IMR-90 (cell line): Measurements from ENCODE around the gene CERT1. TPM values are rescaled to one million over a fixed set of nuclear protein-coding genes. Genes with fewer than 3 reads are reported as not detected.
"Not testable (repeated sequence)": the region's sequence is repeated elsewhere in the genome, so short reads cannot be mapped to it uniquely, and the experiment has no call there.

Experiments
- ATAC-seq: fragments of 200-7000 bp; cut with Tn5 transposase; 2 replicates; pipeline ENCODE4 v1.9.1; 2020; ENCODE audit warnings: low read depth, mild to moderate bottlenecking, moderate library complexity
- BruUV-seq: library from RNA; stranded (reverse); fragments of 400-500 nt; replicated peaks from 2 replicates; lab custom pipeline; 2021; lab: Mats Ljungman, UMichigan
- CTCF ChIA-PET: fragments of 300-600 bp; formaldehyde crosslinking; extraction: SDS; loops from one replicate; lab custom pipeline; 2021; ENCODE audit warnings: antibody characterized with exemption; lab: Yijun Ruan, JAX
- POLR2A ChIA-PET: fragments of 300-600 bp; sonication (Branson Sonifier 250); formaldehyde crosslinking; loops from one replicate; lab custom pipeline; 2022; ENCODE audit warnings: antibody characterized with exemption; ENCODE audit not compliant: unreplicated experiment; lab: Charles Lee
- DNase-seq: peaks from one replicate; pipeline ENCODE4 v3.0.0; 2013
- H2AFZ ChIP-seq: replicated peaks from 2 replicates; pipeline ENCODE3; 2013; ENCODE audit warnings: low read length, mild to moderate bottlenecking; ENCODE audit not compliant: poor library complexity
- H2AK5ac ChIP-seq: 2 replicates; pipeline ENCODE4 v1.6.1; 2013; ENCODE audit warnings: low read depth, low read length, inconsistent platforms
- H2AK9ac ChIP-seq: replicated peaks from 2 replicates; pipeline ENCODE3; 2013; ENCODE audit warnings: mild to moderate bottlenecking, low read depth, low read length, moderate library complexity; ENCODE audit not compliant: poor library complexity
- H2BK120ac ChIP-seq: 2 replicates; pipeline ENCODE4 v1.6.1; 2013; ENCODE audit warnings: low read depth, low read length, inconsistent platforms
- H2BK15ac ChIP-seq: 3 replicates; pipeline ENCODE4 v1.6.1; 2013; ENCODE audit warnings: low read depth, low read length, inconsistent platforms
- H2BK20ac ChIP-seq: 2 replicates; pipeline ENCODE4 v1.6.1; 2013; ENCODE audit warnings: low read depth, mild to moderate bottlenecking, inconsistent platforms, low read length, moderate library complexity
- H2BK5ac ChIP-seq: 2 replicates; pipeline ENCODE4 v1.6.1; 2013; ENCODE audit warnings: mild to moderate bottlenecking, low read depth, low read length, inconsistent platforms; ENCODE audit not compliant: poor library complexity, severe bottlenecking
- H3K14ac ChIP-seq: replicated peaks from 2 replicates; pipeline ENCODE4 v1.6.1; 2013; ENCODE audit warnings: low read depth, low read length, inconsistent platforms
- H3K18ac ChIP-seq: 2 replicates; pipeline ENCODE4 v1.6.1; 2013; ENCODE audit warnings: low read depth, low read length, control low read depth
- H3K23ac ChIP-seq: 2 replicates; pipeline ENCODE4 v1.6.1; 2013; ENCODE audit warnings: low read depth, low read length, inconsistent platforms
- H3K27ac ChIP-seq: 2 replicates; pipeline ENCODE4 v1.5.1; 2013; ENCODE audit warnings: mild to moderate bottlenecking, control low read depth, low read length; ENCODE audit not compliant: insufficient read depth
- H3K27me3 ChIP-seq: 2 replicates; pipeline ENCODE4 v1.6.1; 2013; ENCODE audit warnings: low read length; ENCODE audit not compliant: control insufficient read depth, insufficient read depth
- H3K36me3 ChIP-seq: 2 replicates; pipeline ENCODE4 v1.6.1; 2013; ENCODE audit warnings: low read length, mixed read lengths; ENCODE audit not compliant: control insufficient read depth, insufficient read depth
- H3K4ac ChIP-seq: 2 replicates; pipeline ENCODE4 v1.6.1; 2013; ENCODE audit warnings: low read depth, low read length, inconsistent platforms
- H3K4me1 ChIP-seq: 2 replicates; pipeline ENCODE4 v1.6.1; 2013; ENCODE audit warnings: low read length, mixed read lengths; ENCODE audit not compliant: control insufficient read depth, insufficient read depth
- H3K4me2 ChIP-seq: 2 replicates; pipeline ENCODE4 v1.6.1; 2013; ENCODE audit warnings: low read depth, mild to moderate bottlenecking, control low read depth, low read length, moderate library complexity
- H3K4me3 ChIP-seq: 2 replicates; pipeline ENCODE4 v1.5.1; 2013; ENCODE audit warnings: low read depth, mild to moderate bottlenecking, control low read depth, low read length, moderate library complexity; ENCODE audit not compliant: insufficient read depth
- H3K56ac ChIP-seq: 2 replicates; pipeline ENCODE4 v1.6.1; 2013; ENCODE audit warnings: low read length, inconsistent platforms; ENCODE audit not compliant: insufficient read depth; ENCODE audit errors: extremely low read depth
- H3K79me1 ChIP-seq, 2 experiments: 2 replicates each; pipeline ENCODE4 v1.6.1; 2013; ENCODE audit warnings: low read length in 2 of 2, inconsistent platforms in 1 of 2, low read depth in 1 of 2
- H3K9ac ChIP-seq: 2 replicates; pipeline ENCODE4 v1.6.1; 2013; ENCODE audit warnings: low read depth, low read length, control low read depth
- H3K9me1 ChIP-seq: 2 replicates; pipeline ENCODE4 v1.6.1; 2013; ENCODE audit warnings: low read length, inconsistent platforms; ENCODE audit not compliant: insufficient read depth
- H3K9me3 ChIP-seq: 2 replicates; pipeline ENCODE4 v1.6.1; 2013; ENCODE audit warnings: low read length; ENCODE audit not compliant: control insufficient read depth, insufficient read depth
- H4K20me1 ChIP-seq: 2 replicates; pipeline ENCODE4 v1.6.1; 2013; ENCODE audit warnings: low read length, inconsistent platforms; ENCODE audit not compliant: insufficient read depth
- H4K5ac ChIP-seq: 2 replicates; pipeline ENCODE4 v1.6.1; 2013; ENCODE audit warnings: mild to moderate bottlenecking, low read depth, low read length, control low read depth
- H4K8ac ChIP-seq, 2 experiments: 2 replicates each; pipeline ENCODE4 v1.6.1; 2013; ENCODE audit warnings: low read depth in 2 of 2, low read length in 2 of 2, control low read depth in 1 of 2, inconsistent platforms in 1 of 2
- H4K91ac ChIP-seq: 2 replicates; pipeline ENCODE4 v1.6.1; 2013; ENCODE audit warnings: low read depth, low read length, inconsistent platforms; ENCODE audit not compliant: insufficient read depth
- WGBS, 2 experiments: methylation state at CpG; one replicate each; pipeline versions ENCODE4 v1.1.5 to v1.1.7; 2013; ENCODE audit warnings: missing lambda C conversion rate in 2 of 2; ENCODE audit not compliant: insufficient read length in 1 of 2; ENCODE audit errors: extremely low coverage in 2 of 2; 5-methylcytosine and 5-hydroxymethylcytosine counted together
- dilution Hi-C: fragments of 300-500 bp; cut with HindIII; formaldehyde crosslinking; loops from one replicate; pipeline ENCODE4 v1.14.3; 2018; ENCODE audit warnings: low sequenced_read_pairs; ENCODE audit not compliant: unreplicated experiment
- in situ Hi-C: fragments of 300-500 bp; cut with MboI; formaldehyde crosslinking; loops from 3 replicates; pipeline ENCODE4 v1.14.3; 2019; ENCODE audit warnings: low sequenced_read_pairs, inconsistent platforms, mixed read lengths
- intact Hi-C: fragments of 100-400 bp; cut with micrococcal nuclease; formaldehyde crosslinking; loops from 2 replicates; pipeline ENCODE4 v1.10.0; 2022
- polyA plus RNA-seq, 3 experiments: library from polyadenylated mRNA; depleted of rRNA; stranded (reverse); fragments of >200 nt; gene quantifications; 2 replicates each; pipeline ENCODE4 v1.2.3, GENCODE V29; 2012; ENCODE audit warnings: low replicate concordance in 1 of 3
- total RNA-seq: library from RNA; depleted of rRNA; stranded (reverse); fragments of >200 nt; gene quantifications from 2 replicates; pipeline ENCODE4 v1.2.3, GENCODE V29; 2012

Gene CERT1
- total and polyA plus RNA-seq, 2 of the 4 experiments (the other 2 are of a cell fraction): 7.2 TPM

- H3K27me3 ChIP-seq, H2AK9ac ChIP-seq, H3K36me3 ChIP-seq, H2BK5ac ChIP-seq, H3K18ac ChIP-seq, POLR2A ChIA-PET, DNase-seq, H4K8ac ChIP-seq, H2BK120ac ChIP-seq, H2BK15ac ChIP-seq, H3K4me2 ChIP-seq, in situ Hi-C loops, H3K4me3 ChIP-seq, H2AK5ac ChIP-seq, BruUV-seq, H2AFZ ChIP-seq, H3K23ac ChIP-seq, H3K4me1 ChIP-seq, ATAC-seq, H3K9me1 ChIP-seq, H4K20me1 ChIP-seq, H3K9me3 ChIP-seq, H3K56ac ChIP-seq, H4K5ac ChIP-seq, H3K4ac ChIP-seq, dilution Hi-C loops, CTCF ChIA-PET, H3K27ac ChIP-seq, intact Hi-C loops, H4K91ac ChIP-seq, H3K9ac ChIP-seq, H2BK20ac ChIP-seq, H3K14ac ChIP-seq: not testable (repeated sequence)
- peaks cover 3 to 26% of the 10 kb centered on the region in 2 experiments; a peak in 3 of 4 replicates for H3K79me1 ChIP-seq
- no CpG with 5 or more reads among the region's 6 CpGs for WGBS, 2 experiments
These were observed 21.6 kb downstream of the CERT1 start for GRCh38 chr5:75489847-75490246.
